ENCODE results near the gene ANKRD33B. TPM values are rescaled to one million over a fixed set of nuclear protein-coding genes. Genes with fewer than 3 reads are reported as not detected.

Gene ANKRD33B
- total and polyA plus RNA-seq, 9 of the 15 experiments (the other 6 are each of a cell fraction or from before 2014, with no cell fraction given) = 0.10 to 1.7 (median 0.40) TPM

DNA sequence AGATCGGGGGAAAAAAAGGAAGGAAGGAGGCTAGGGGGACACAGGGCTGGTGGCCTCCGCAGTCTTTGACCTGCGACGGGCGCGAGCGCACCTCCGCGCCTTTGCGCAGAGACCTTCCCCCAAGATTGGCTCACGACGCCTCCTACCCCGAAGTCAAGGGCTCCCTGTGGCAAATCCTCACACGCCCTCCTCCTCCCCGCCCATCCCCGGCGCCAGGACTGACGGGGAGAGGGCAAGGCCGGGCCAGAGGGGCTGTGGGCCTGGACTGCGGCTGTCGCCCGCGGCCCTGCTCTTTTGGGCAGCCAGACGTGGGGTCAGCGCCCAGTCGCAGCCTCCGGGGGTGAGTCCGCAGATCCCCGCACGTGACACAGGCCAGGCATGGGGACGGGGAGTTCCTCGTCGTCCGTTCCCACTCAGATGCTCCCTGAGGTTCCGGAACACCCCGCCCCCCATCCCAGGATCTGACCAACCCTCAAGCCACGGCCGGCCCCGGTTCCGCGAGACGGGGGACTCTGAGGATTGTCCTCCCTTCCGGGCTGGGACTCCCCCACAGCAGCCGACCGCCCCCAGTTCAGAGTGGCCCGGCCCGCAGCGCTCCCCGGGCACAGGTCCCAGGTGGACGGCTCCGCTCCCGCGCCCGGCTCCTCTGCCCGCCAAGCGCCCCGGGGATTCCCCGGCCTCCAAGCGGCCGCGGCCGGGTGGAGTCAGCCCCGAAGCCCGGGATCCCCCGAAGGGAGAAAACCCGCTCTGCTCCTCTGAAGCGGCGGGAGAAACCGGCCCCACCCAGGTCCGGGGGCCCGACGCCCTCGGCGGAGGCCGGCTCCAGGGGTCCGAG, 543 bp upstream of the ANKRD33B start (continued):
- TF ChIP-seq, protein P1, sequence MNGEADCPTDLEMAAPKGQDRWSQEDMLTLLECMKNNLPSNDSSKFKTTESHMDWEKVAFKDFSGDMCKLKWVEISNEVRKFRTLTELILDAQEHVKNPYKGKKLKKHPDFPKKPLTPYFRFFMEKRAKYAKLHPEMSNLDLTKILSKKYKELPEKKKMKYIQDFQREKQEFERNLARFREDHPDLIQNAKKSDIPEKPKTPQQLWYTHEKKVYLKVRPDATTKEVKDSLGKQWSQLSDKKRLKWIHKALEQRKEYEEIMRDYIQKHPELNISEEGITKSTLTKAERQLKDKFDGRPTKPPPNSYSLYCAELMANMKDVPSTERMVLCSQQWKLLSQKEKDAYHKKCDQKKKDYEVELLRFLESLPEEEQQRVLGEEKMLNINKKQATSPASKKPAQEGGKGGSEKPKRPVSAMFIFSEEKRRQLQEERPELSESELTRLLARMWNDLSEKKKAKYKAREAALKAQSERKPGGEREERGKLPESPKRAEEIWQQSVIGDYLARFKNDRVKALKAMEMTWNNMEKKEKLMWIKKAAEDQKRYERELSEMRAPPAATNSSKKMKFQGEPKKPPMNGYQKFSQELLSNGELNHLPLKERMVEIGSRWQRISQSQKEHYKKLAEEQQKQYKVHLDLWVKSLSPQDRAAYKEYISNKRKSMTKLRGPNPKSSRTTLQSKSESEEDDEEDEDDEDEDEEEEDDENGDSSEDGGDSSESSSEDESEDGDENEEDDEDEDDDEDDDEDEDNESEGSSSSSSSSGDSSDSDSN (IDR thresholded peaks at IDR 0.05; ENCODE audit: borderline replicate concordance in 1 of 2, low read depth in 2 of 2, low read length in 2 of 2) = peak; percentile 59 to 87; a peak in 2 of 4 replicates
- TF ChIP-seq GABPA (tag; conservative IDR thresholded peaks at IDR 0.05; ENCODE audit: low read depth) = peak; percentile 24; the same call in 1 of the 2 replicates
- TF ChIP-seq, protein P2, sequence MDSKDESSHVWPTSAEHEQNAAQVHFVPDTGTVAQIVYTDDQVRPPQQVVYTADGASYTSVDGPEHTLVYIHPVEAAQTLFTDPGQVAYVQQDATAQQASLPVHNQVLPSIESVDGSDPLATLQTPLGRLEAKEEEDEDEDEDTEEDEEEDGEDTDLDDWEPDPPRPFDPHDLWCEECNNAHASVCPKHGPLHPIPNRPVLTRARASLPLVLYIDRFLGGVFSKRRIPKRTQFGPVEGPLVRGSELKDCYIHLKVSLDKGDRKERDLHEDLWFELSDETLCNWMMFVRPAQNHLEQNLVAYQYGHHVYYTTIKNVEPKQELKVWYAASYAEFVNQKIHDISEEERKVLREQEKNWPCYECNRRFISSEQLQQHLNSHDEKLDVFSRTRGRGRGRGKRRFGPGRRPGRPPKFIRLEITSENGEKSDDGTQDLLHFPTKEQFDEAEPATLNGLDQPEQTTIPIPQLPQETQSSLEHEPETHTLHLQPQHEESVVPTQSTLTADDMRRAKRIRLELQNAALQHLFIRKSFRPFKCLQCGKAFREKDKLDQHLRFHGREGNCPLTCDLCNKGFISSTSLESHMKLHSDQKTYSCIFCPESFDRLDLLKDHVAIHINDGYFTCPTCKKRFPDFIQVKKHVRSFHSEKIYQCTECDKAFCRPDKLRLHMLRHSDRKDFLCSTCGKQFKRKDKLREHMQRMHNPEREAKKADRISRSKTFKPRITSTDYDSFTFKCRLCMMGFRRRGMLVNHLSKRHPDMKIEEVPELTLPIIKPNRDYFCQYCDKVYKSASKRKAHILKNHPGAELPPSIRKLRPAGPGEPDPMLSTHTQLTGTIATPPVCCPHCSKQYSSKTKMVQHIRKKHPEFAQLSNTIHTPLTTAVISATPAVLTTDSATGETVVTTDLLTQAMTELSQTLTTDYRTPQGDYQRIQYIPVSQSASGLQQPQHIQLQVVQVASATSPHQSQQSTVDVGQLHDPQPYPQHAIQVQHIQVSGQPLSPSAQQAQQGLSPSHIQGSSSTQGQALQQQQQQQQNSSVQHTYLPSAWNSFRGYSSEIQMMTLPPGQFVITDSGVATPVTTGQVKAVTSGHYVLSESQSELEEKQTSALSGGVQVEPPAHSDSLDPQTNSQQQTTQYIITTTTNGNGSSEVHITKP (IDR thresholded peaks at IDR 0.05; ENCODE audit: partially characterized antibody) = peak; percentile 82
- TF ChIP-seq, protein P3, sequence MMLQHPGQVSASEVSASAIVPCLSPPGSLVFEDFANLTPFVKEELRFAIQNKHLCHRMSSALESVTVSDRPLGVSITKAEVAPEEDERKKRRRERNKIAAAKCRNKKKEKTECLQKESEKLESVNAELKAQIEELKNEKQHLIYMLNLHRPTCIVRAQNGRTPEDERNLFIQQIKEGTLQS (IDR thresholded peaks at IDR 0.05) = no peak
- TF ChIP-seq, protein P3 (CRISPR knock-in tag; conservative IDR thresholded peaks at IDR 0.05) = no peak
- TF ChIP-seq, protein P4, sequence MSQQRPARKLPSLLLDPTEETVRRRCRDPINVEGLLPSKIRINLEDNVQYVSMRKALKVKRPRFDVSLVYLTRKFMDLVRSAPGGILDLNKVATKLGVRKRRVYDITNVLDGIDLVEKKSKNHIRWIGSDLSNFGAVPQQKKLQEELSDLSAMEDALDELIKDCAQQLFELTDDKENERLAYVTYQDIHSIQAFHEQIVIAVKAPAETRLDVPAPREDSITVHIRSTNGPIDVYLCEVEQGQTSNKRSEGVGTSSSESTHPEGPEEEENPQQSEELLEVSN (IDR thresholded peaks at IDR 0.05; ENCODE audit: borderline replicate concordance in 1 of 2, extremely low read depth in 1 of 2, insufficient read depth in 1 of 2, insufficient read length in 1 of 2, low read depth in 1 of 2, low read length in 1 of 2, poor library complexity in 1 of 2, severe bottlenecking in 1 of 2) = peak in 1 of 2 experiments; percentile 10

Data from K562 (cell line).